ENCODE results near the gene SLFN14.

GRCh38 chr17:35534576-35535093, 26.0 kb downstream of the SLFN14 start:
- TF ChIP-seq ZNF462 (CRISPR knock-in tag; IDR thresholded peaks at IDR 0.05) = no peak
- TF ChIP-seq CTCF (conservative IDR thresholded peaks at IDR 0.05; ENCODE audit: low read depth in 2 of 2) = no peak
- no peak for TF ChIP-seq EZH2phosphoT487 (IDR thresholded peaks at IDR 0.05; ENCODE audit: unreplicated experiment)
- TF ChIP-seq POLR2AphosphoS5 (IDR thresholded peaks at IDR 0.05; ENCODE audit: low read depth) = no peak
- TF ChIP-seq REST (IDR thresholded peaks at IDR 0.05; ENCODE audit: unreplicated experiment) = no peak
- no peak for TF ChIP-seq JUNB (IDR thresholded peaks at IDR 0.05; ENCODE audit: unreplicated experiment)
- no peak for TF ChIP-seq EZH2 (IDR thresholded peaks at IDR 0.05; ENCODE audit: low read depth, unreplicated experiment)
- TF ChIP-seq NANOG (IDR thresholded peaks at IDR 0.05; ENCODE audit: borderline replicate concordance) = no peak
- TF ChIP-seq CREB1 (CRISPR knock-in tag; IDR thresholded peaks at IDR 0.05; ENCODE audit: low read depth) = no peak
